Measurements from ENCODE around the gene SCN3A. TPM values are rescaled to one million over a fixed set of nuclear protein-coding genes. Genes with fewer than 3 reads are reported as not detected.

SCN3A gene
- total RNA-seq, 1 experiment from 2014 or later, result 0.68 TPM

GRCh38 chr2:165054652-165055051 lies 149.2 kb downstream of the SCN3A start:
- no peaks in the 10 kb centered on the region for H3K36me3 ChIP-seq
- H3K4me1 ChIP-seq (replicated peaks), result peaks cover 6% of the 10 kb centered on the region; the same call in 1 of the 2 replicates
- H3K27ac ChIP-seq, result no peak overlapping the region

GRCh38 chr2:165044505-165045303 lies 159.1 kb downstream of the SCN3A start:
- Histone ChIP-seq H3K4me1 (replicated peaks) (no peaks in the 10 kb centered on the region), H3K4me3 (no peak overlapping the region), H3K27ac (no peak overlapping the region), H3K36me3 (no peaks in the 10 kb centered on the region), H3K27me3 (replicated peaks) (no peaks in the 10 kb centered on the region), H3K9me3 (replicated peaks) (no peaks in the 10 kb centered on the region)
- no peak for DNase-seq (ENCODE audit: low read depth in 1 of 2, low spot score in 2 of 2)

More at GRCh38 chr2:165054652-165055051, 149.2 kb downstream of the SCN3A start:
- no peak for DNase-seq (ENCODE audit: low read depth in 1 of 2, low spot score in 2 of 2)
- H3K4me3 ChIP-seq, result no peak overlapping the region
- H3K27me3 ChIP-seq (replicated peaks), result no peaks in the 10 kb centered on the region
- no peaks in the 10 kb centered on the region for H3K9me3 ChIP-seq (replicated peaks)

Other genes with a start within 250 kb of the SCN3A start
- not detected in 2 replicates for gene SLC38A11, start 248.5 kb downstream of the SCN3A start, total RNA-seq (2014; rRNA removed; shearing (Covaris generic))
- gene SCN2A, start 35.4 kb upstream of the SCN3A start, total RNA-seq (2014; rRNA removed; shearing (Covaris generic)), result 0.05 TPM in 1 of 2 replicates, not detected in the other

All from SJSA1 (cell line).